NCI-H2171 (cell line): ENCODE results near the gene ANKRD40.
"Not testable (repeated sequence)": the region's sequence is repeated elsewhere in the genome, so short reads cannot be mapped to it uniquely, and the experiment has no call there.

Experiments used
- DNase-seq: peaks from one replicate; lab custom pipeline; 2025; lab: John Stamatoyannopoulos, UW

ANKRD40 gene

GRCh38 chr17:50712641-50713040 is 4.9 kb upstream of the ANKRD40 start:
- no peak for DNase-seq

- DNase-seq: no peak
Measured at GRCh38 chr17:50710650-50711049, 2.9 kb upstream of the ANKRD40 start.

GRCh38 chr17:50710025-50710424 is 2.3 kb upstream of the ANKRD40 start:
- DNase-seq: no peak

- not testable (repeated sequence) for DNase-seq
Measured at GRCh38 chr17:50709053-50709452, 1.3 kb upstream of the ANKRD40 start.

- no peak for DNase-seq
Measured at GRCh38 chr17:50708050-50709000, 611 bp upstream of the ANKRD40 start.

- DNase-seq: no peak
Measured at GRCh38 chr17:50703162-50703561, 4.6 kb downstream of the ANKRD40 start.

- DNase-seq: no peak
Measured at GRCh38 chr17:50699410-50699809, 8.3 kb downstream of the ANKRD40 start.

- DNase-seq: no peak
Measured at GRCh38 chr17:50697663-50698272, 9.9 kb downstream of the ANKRD40 start.

GRCh38 chr17:50697062-50697461 is 10.7 kb downstream of the ANKRD40 start:
- no peak for DNase-seq

- DNase-seq: no peak
Measured at GRCh38 chr17:50696365-50696879, 11.3 kb downstream of the ANKRD40 start.

- DNase-seq: no peak
Measured at GRCh38 chr17:50693036-50693682, 14.6 kb downstream of the ANKRD40 start.

- no peak for DNase-seq
Measured at GRCh38 chr17:50692448-50693035, 15.2 kb downstream of the ANKRD40 start.

- peak; percentile 34 for DNase-seq
Measured at GRCh38 chr17:50691550-50692447, 15.9 kb downstream of the ANKRD40 start.

GRCh38 chr17:50690887-50691549 is 16.7 kb downstream of the ANKRD40 start:
- no peak for DNase-seq

GRCh38 chr17:50689956-50690886 is 17.5 kb downstream of the ANKRD40 start:
- no peak for DNase-seq

- no peak for DNase-seq
Measured at GRCh38 chr17:50689251-50689650, 18.5 kb downstream of the ANKRD40 start.

GRCh38 chr17:50688245-50688644 is 19.5 kb downstream of the ANKRD40 start:
- DNase-seq: no peak

GRCh38 chr17:50687200-50688066 is 20.3 kb downstream of the ANKRD40 start:
- no peak for DNase-seq
